GM23248 (cell line): ENCODE results near the gene NXPH4. TPM values are rescaled to one million over a fixed set of nuclear protein-coding genes. Genes with fewer than 3 reads are reported as not detected.
A peak's percentile ranks its signal among the peaks of the same experiment; 100 is the strongest.

Source experiments
- DNase-seq: peaks from one replicate; pipeline ENCODE4 v3.0.0-alpha.2; 2015
- H2AFZ ChIP-seq: fragments of 200-600 bp; sonication (generic); 2 replicates; pipeline ENCODE4 v1.6.1; 2016; ENCODE audit warnings: antibody characterized with exemption
- H3F3A ChIP-seq: fragments of 200-600 bp; sonication (generic); 2 replicates; pipeline ENCODE4 v1.6.1; 2016; ENCODE audit warnings: mild to moderate bottlenecking, antibody characterized with exemption, mixed run types; ENCODE audit not compliant: insufficient read depth
- H3K27ac ChIP-seq: fragments of 200-600 bp; sonication (generic); 2 replicates; pipeline ENCODE4 v1.5.1; 2016; ENCODE audit warnings: mild to moderate bottlenecking
- H3K27me3 ChIP-seq: fragments of 200-600 bp; sonication (generic); replicated peaks from 2 replicates; pipeline ENCODE4 v1.6.1; 2016; ENCODE audit warnings: mild to moderate bottlenecking; ENCODE audit not compliant: insufficient read depth
- H3K36me3 ChIP-seq: fragments of 200-600 bp; sonication (generic); 2 replicates; pipeline ENCODE4 v1.6.1; 2016; ENCODE audit warnings: low read depth, mild to moderate bottlenecking
- H3K4me1 ChIP-seq: fragments of 200-600 bp; sonication (generic); 2 replicates; pipeline ENCODE4 v1.6.1; 2016; ENCODE audit warnings: mild to moderate bottlenecking; ENCODE audit not compliant: insufficient read depth
- H3K4me2 ChIP-seq: fragments of 200-600 bp; sonication (generic); one replicate; pipeline ENCODE4 v1.6.1; 2016; ENCODE audit warnings: mild to moderate bottlenecking; ENCODE audit not compliant: unreplicated experiment
- H3K4me3 ChIP-seq: fragments of 200-600 bp; sonication (generic); 2 replicates; pipeline ENCODE4 v1.5.1; 2016; ENCODE audit warnings: mild to moderate bottlenecking
- H3K79me2 ChIP-seq: fragments of 200-600 bp; sonication (generic); 2 replicates; pipeline ENCODE4 v1.6.1; 2016; ENCODE audit warnings: mild to moderate bottlenecking; ENCODE audit not compliant: insufficient read depth
- H3K9ac ChIP-seq: fragments of 200-600 bp; sonication (generic); 2 replicates; pipeline ENCODE4 v1.6.1; 2016; ENCODE audit warnings: mild to moderate bottlenecking
- H3K9me2 ChIP-seq: fragments of 200-600 bp; sonication (generic); 2 replicates; pipeline ENCODE4 v1.6.1; 2016; ENCODE audit warnings: mixed run types, mild to moderate bottlenecking, moderate library complexity; ENCODE audit not compliant: insufficient read depth
- H3K9me3 ChIP-seq: fragments of 200-600 bp; sonication (generic); one replicate; pipeline ENCODE4 v1.6.1; 2017; ENCODE audit warnings: low read depth
- H4K20me1 ChIP-seq: fragments of 200-600 bp; sonication (generic); 2 replicates; pipeline ENCODE4 v1.6.0; 2016; ENCODE audit not compliant: insufficient read depth
- EZH2 ChIP-seq: fragments of 200-600 bp; sonication (generic); IDR thresholded peaks from 2 replicates; pipeline ENCODE4 v1.6.1; 2018; ENCODE audit warnings: antibody characterized with exemption, mild to moderate bottlenecking; ENCODE audit not compliant: insufficient read depth, poor library complexity, severe bottlenecking
- EZH2phosphoT487 ChIP-seq: fragments of 200-600 bp; sonication (generic); IDR thresholded peaks from 2 replicates; pipeline ENCODE4 v1.6.1; 2018; ENCODE audit warnings: antibody characterized with exemption, moderate library complexity, mild to moderate bottlenecking, low read depth; ENCODE audit not compliant: insufficient read depth
- WGBS, 2 experiments: methylation state at CpG; one replicate each; pipeline ENCODE4 v1.1.6; 2015 to 2017; ENCODE audit warnings: low lambda C conversion rate in 2 of 2, low coverage in 1 of 2; ENCODE audit errors: missing lambda C conversion rate in 2 of 2; 5-methylcytosine and 5-hydroxymethylcytosine counted together
- in situ Hi-C: fragments of 300-500 bp; cut with MboI; formaldehyde crosslinking; loops from 2 replicates; pipeline ENCODE4 v1.15.0; 2020
- polyA plus RNA-seq: library from polyadenylated mRNA; unstranded; fragments of >200 nt; fragmentation: Nextera tagmentation; extraction: Ambion mirVana; gene quantifications from 2 replicates; pipeline ENCODE4 v1.2.1, GENCODE V29; 2016
- total RNA-seq: library from RNA; depleted of rRNA; stranded (reverse); fragments of >200 nt; shearing (Covaris generic); gene quantifications from 2 replicates; pipeline ENCODE4 v1.2.3, GENCODE V29; 2014

The NXPH4 gene
- total and polyA plus RNA-seq, 2 experiments from 2014 or later: 5.4 to 5.7 TPM

DNA sequence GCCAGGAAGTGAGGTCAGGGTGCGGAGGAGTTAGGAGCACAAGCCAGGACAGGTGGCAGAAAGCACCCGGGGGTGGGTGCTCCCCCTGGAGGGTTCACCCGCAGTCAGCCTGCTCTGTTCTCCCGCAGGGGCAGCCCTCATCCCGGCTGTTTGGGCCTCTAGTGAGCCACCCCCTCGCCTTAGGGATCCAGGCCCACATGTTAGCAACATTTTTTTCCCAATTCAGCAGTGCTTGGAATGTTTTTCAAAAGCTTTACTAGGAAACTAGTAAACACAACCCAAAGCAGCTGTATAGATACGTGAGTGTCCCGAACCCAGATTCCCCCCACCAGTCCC lies 28.5 kb upstream of the NXPH4 start:
- Histone ChIP-seq H3K4me2 (no peak overlapping the region), H3K9me2 (no peaks in the 10 kb centered on the region)

DNA sequence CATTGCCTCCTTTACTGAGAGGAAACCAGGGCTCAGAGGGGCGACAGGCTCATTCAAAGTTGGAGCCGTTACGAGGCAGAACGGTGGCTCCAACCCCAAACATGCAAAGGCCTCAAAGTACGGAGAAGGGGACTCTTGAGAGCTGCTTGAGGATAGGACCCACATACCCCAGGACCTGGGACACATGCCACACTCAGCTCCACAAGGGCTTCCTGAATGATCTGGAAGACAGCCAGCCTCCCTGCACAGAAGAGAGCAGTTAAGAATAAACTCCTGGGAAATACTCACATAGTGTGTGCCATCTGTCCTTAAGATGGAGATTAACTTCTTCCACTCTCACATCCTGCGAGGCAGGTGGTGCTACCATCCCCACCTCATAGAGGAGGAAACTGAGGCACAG lies 26.6 kb upstream of the NXPH4 start:
- Histone ChIP-seq H3K36me3 (peaks cover 66% of the 10 kb centered on the region), H3K4me3 (no peak overlapping the region), H3K79me2 (peaks cover 25% of the 10 kb centered on the region), H3K9me2 (no peaks in the 10 kb centered on the region), H3K4me1 (no peaks in the 10 kb centered on the region), H3F3A (peaks cover 25% of the 10 kb centered on the region), H3K27ac (no peak overlapping the region), H3K9me3 (no peaks in the 10 kb centered on the region), H3K27me3 (no peaks in the 10 kb centered on the region), H2AFZ (no peak overlapping the region), H3K4me2 (no peak overlapping the region), H3K9ac (no peak overlapping the region), H4K20me1 (no peaks in the 10 kb centered on the region)
- DNase-seq: peak; percentile 55
- WGBS, 2 experiments: 90 to 91% methylated on average over 6 of the region's 6 CpGs
- in situ Hi-C loops: no loop called here
- TF ChIP-seq EZH2: no peak
- no peak for TF ChIP-seq EZH2phosphoT487

More for the DNA sequence above, 28.5 kb upstream of the NXPH4 start:
- H3K9ac ChIP-seq: no peak overlapping the region
- no peaks in the 10 kb centered on the region for H3K4me1 ChIP-seq
- no peak overlapping the region for H3K27ac ChIP-seq
- no peaks in the 10 kb centered on the region for H3K27me3 ChIP-seq
- H4K20me1 ChIP-seq: no peaks in the 10 kb centered on the region
- H3K36me3 ChIP-seq: peaks cover 63% of the 10 kb centered on the region
- peaks cover 32% of the 10 kb centered on the region for H3K79me2 ChIP-seq
- WGBS, 2 experiments: 77 to 79% methylated on average over 8 of the region's 8 CpGs
- no peak overlapping the region for H2AFZ ChIP-seq
- H3K9me3 ChIP-seq: no peaks in the 10 kb centered on the region
- H3K4me3 ChIP-seq: no peak overlapping the region
- H3F3A ChIP-seq: peaks cover 25% of the 10 kb centered on the region
- TF ChIP-seq EZH2phosphoT487 (no peak), EZH2 (no peak)
- in situ Hi-C loops: no loop called here
- DNase-seq: no peak

DNA sequence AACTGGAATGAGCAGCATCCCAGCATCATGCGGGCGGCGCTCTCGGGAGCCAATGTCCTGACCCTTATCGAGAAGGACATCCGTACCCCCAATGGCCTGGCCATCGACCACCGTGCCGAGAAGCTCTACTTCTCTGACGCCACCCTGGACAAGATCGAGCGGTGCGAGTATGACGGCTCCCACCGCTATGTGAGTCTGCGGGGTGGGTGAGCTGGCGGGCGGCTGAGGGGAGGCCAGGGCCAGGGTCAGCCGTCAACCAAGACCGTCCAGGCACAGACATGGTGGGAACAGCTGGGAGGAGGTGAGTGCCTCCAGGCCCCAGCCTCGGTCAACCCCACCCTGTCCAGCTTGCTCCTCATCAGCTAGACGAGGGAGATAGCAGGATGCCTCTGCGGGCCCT lies 25.8 kb upstream of the NXPH4 start:
- Histone ChIP-seq H3K4me3 (no peak overlapping the region), H3K9me2 (no peaks in the 10 kb centered on the region), H2AFZ (no peak overlapping the region), H3K4me2 (no peak overlapping the region), H3K4me1 (no peaks in the 10 kb centered on the region), H3K9ac (no peak overlapping the region), H4K20me1 (no peaks in the 10 kb centered on the region), H3K27ac (no peak overlapping the region), H3K27me3 (no peaks in the 10 kb centered on the region), H3K36me3 (peaks cover 69% of the 10 kb centered on the region), H3K9me3 (no peaks in the 10 kb centered on the region), H3K79me2 (peaks cover 30% of the 10 kb centered on the region), H3F3A (peaks cover 25% of the 10 kb centered on the region)
- 91 to 93% methylated on average over 23 of the region's 23 CpGs for WGBS, 2 experiments
- TF ChIP-seq EZH2phosphoT487 (no peak), EZH2 (no peak)
- in situ Hi-C loops: no loop called here
- DNase-seq: no peak

DNA sequence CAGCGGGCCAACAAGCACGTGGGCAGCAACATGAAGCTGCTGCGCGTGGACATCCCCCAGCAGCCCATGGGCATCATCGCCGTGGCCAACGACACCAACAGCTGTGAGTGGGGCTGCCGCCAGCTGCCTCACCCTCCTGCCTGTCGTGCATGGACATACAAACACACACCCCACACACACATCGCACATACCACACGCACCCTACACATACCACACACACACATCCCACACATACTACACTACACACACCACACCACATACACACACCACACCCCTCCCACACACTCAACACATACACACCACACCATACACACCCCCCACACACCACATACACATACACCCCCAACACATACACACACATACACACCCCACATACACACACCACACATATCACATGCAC lies 25.2 kb upstream of the NXPH4 start:
- peaks cover 19% of the 10 kb centered on the region for H3F3A ChIP-seq
- peaks cover 69% of the 10 kb centered on the region for H3K36me3 ChIP-seq
- no peak overlapping the region for H3K27ac ChIP-seq
- WGBS, 2 experiments: 65 to 72% methylated on average over 11 of the region's 11 CpGs
- no peaks in the 10 kb centered on the region for H3K4me1 ChIP-seq
- H3K79me2 ChIP-seq: peaks cover 35% of the 10 kb centered on the region
- H3K4me2 ChIP-seq: no peak overlapping the region
- H3K9ac ChIP-seq: no peak overlapping the region
- no peak for TF ChIP-seq EZH2phosphoT487
- no peak for TF ChIP-seq EZH2
- in situ Hi-C loops: no loop called here
- H3K9me2 ChIP-seq: no peaks in the 10 kb centered on the region
- no peaks in the 10 kb centered on the region for H3K27me3 ChIP-seq
- no peaks in the 10 kb centered on the region for H4K20me1 ChIP-seq
- no peaks in the 10 kb centered on the region for H3K9me3 ChIP-seq
- peak; percentile 49 for DNase-seq
- no peak overlapping the region for H3K4me3 ChIP-seq
- H2AFZ ChIP-seq: no peak overlapping the region

DNA sequence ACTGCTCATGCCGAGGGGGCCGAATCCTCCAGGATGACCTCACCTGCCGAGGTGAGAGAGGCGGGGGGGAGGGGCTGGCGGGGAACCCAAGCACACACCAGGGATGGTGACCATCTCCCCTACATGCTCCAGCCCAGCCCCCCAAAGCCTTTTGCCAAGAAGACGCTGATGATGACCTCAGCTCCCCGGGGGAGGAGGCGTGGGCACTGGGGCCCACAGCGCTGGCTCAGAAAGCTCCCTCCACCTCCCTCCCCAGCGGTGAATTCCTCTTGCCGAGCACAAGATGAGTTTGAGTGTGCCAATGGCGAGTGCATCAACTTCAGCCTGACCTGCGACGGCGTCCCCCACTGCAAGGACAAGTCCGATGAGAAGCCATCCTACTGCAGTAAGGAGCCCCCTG lies 23.7 kb upstream of the NXPH4 start:
- Histone ChIP-seq H3K27me3 (no peaks in the 10 kb centered on the region), H3K9me3 (no peaks in the 10 kb centered on the region), H3K4me2 (no peak overlapping the region), H3K4me1 (no peaks in the 10 kb centered on the region), H2AFZ (no peak overlapping the region), H3K79me2 (peaks cover 26% of the 10 kb centered on the region), H3K4me3 (no peak overlapping the region), H3K9me2 (no peaks in the 10 kb centered on the region), H3K36me3 (peaks cover 67% of the 10 kb centered on the region), H3F3A (peaks cover 7% of the 10 kb centered on the region; the same call in 1 of the 2 replicates), H3K27ac (no peak overlapping the region), H4K20me1 (no peaks in the 10 kb centered on the region), H3K9ac (no peak overlapping the region)
- in situ Hi-C loops: no loop called here
- no peak for TF ChIP-seq EZH2
- no peak for TF ChIP-seq EZH2phosphoT487
- no peak for DNase-seq
- WGBS, 2 experiments: 79 to 81% methylated on average over 9 to 16 of the region's 16 CpGs
